Kidney (tissue), 14 donors: Measurements from ENCODE around the gene ZNF543. TPM values are rescaled to one million over a fixed set of nuclear protein-coding genes. Genes with fewer than 3 reads are reported as not detected.

ENCODE experiments used
- DNase-seq, 5 donors: peaks; one replicate each; pipeline ENCODE4 v3.0.0-alpha.2; 2013 to 2020
- FAIRE-seq: peaks from 2 replicates; lab custom pipeline; 2012; peaks lifted over from hg19 to GRCh38; lab: Jason Lieb, UNC
- H3K27ac ChIP-seq, 2 donors: one replicate each; pipeline ENCODE4 v1.7.0; 2013; ENCODE audit warnings: low read depth in 2 of 2, low read length in 2 of 2, inconsistent platforms in 1 of 2
- H3K27me3 ChIP-seq: one replicate; pipeline ENCODE4 v1.7.1; 2013; ENCODE audit warnings: low read length, inconsistent platforms; ENCODE audit not compliant: control insufficient read depth, insufficient read depth
- H3K36me3 ChIP-seq, 3 donors: one replicate each; pipeline versions ENCODE4 v1.7.0 to v1.7.1; 2013; ENCODE audit warnings: low read length in 3 of 3, control low read depth in 1 of 3, inconsistent platforms in 1 of 3; ENCODE audit not compliant: insufficient read depth in 3 of 3, control insufficient read depth in 2 of 3
- H3K4me1 ChIP-seq, 3 donors: one replicate each; pipeline versions ENCODE4 v1.7.0 to v1.7.1; 2013; ENCODE audit warnings: low read length in 3 of 3, inconsistent platforms in 1 of 3, low read depth in 1 of 3; ENCODE audit not compliant: control insufficient read depth in 2 of 3, insufficient read depth in 2 of 3
- H3K4me3 ChIP-seq, 3 donors: one replicate each; pipeline versions ENCODE4 v1.7.0 to v1.8.1; 2013; ENCODE audit warnings: low read length in 3 of 3, control low read depth in 1 of 3, inconsistent platforms in 1 of 3
- H3K9ac ChIP-seq, 3 donors: one replicate each; pipeline versions ENCODE4 v1.7.0 to v1.7.1; 2013; ENCODE audit warnings: low read length in 3 of 3, control low read depth in 1 of 3, inconsistent platforms in 1 of 3
- H3K9me3 ChIP-seq, 3 donors: one replicate each; pipeline versions ENCODE4 v1.7.0 to v1.7.1; 2013; ENCODE audit warnings: low read length in 3 of 3, control low read depth in 1 of 3, inconsistent platforms in 1 of 3; ENCODE audit not compliant: control insufficient read depth in 2 of 3, insufficient read depth in 1 of 3
- intact Hi-C: fragments of 100-400 bp; cut with DNase I; formaldehyde crosslinking; loops from one replicate; pipeline ENCODE4 v1.11.1; 2022
- polyA plus RNA-seq: library from polyadenylated mRNA; stranded (reverse); fragments of 350-450 nt; fragmentation: Illumina TruSeq; extraction: RNeasy Lipid Tissue Mini Kit (QIAGEN cat#74804); gene quantifications from one replicate; pipeline ENCODE4 v1.2.3, GENCODE V29; 2014; ENCODE audit warnings: low read depth, low replicate concordance; ENCODE audit not compliant: insufficient read depth
- total RNA-seq: library from RNA; stranded (reverse); fragmentation: NEBNext Ultra II Directional; extraction: Animal tissue kit (Norgen Biotek cat#: 25700); gene quantifications from one replicate; pipeline ENCODE4 v1.2.1, GENCODE V29; 2021
- TF ChIP-seq, protein P1 (sequence below): IDR thresholded peaks from 3 replicates; pipeline ENCODE4 v1.5.1; 2012; ENCODE audit warnings: mild to moderate bottlenecking, moderate library complexity, borderline replicate concordance; ENCODE audit not compliant: insufficient read depth; ENCODE audit errors: extremely low read depth
- donor health status: control.
- donor health status: control.
- donor health status: control.
- donor health status: control.
- donor health status: control.
- donor health status: DM: yes; HTN: yes; CAD: no.
- donor health status: Normal renal cell carcinoma (clear cell type).

Gene ZNF543
- total and polyA plus RNA-seq, 2 donors from 2014 or later = 1.3 to 10.2 TPM

DNA sequence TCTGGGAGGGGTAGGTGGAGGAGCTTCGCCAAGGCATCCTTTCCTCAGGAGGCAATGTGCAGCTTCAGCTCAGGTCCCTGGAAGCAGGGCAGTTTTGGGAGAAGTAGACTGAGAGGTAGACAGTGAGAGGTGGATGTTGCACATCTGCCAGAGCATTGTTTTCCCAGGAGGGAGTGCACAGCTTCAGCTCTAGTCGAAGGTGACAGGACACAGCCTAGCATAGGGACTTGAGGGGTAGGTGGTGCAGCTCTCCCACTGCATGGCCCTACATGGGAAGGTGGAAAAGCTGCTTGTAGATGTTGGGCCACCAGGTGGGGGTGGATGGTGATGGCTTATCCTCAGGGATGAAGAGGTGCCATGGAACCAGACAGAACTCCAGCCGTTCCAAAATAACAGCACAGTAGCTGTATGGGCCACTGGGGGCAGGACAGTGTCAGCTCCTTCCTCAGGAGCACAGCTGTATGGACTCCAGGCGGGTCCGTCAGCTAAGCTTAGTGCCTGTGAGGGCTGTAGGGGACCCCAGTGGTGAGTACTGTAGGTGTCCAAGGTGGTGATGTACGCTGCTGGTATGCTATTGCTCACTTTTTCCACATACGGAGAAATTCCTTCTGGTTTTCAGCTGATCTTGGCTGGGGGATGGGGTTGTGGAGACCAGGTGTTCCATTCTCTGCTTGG is 17.4 kb upstream of the ZNF543 start:
- TF ChIP-seq, protein P1, sequence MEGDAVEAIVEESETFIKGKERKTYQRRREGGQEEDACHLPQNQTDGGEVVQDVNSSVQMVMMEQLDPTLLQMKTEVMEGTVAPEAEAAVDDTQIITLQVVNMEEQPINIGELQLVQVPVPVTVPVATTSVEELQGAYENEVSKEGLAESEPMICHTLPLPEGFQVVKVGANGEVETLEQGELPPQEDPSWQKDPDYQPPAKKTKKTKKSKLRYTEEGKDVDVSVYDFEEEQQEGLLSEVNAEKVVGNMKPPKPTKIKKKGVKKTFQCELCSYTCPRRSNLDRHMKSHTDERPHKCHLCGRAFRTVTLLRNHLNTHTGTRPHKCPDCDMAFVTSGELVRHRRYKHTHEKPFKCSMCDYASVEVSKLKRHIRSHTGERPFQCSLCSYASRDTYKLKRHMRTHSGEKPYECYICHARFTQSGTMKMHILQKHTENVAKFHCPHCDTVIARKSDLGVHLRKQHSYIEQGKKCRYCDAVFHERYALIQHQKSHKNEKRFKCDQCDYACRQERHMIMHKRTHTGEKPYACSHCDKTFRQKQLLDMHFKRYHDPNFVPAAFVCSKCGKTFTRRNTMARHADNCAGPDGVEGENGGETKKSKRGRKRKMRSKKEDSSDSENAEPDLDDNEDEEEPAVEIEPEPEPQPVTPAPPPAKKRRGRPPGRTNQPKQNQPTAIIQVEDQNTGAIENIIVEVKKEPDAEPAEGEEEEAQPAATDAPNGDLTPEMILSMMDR = no peak
- no peak overlapping the region for H3K9ac ChIP-seq
- no peak for DNase-seq
- no peak for FAIRE-seq
- peaks cover 0 to 2% (median 0%) of the 10 kb centered on the region in 3 donors for H3K36me3 ChIP-seq
- H3K4me3 ChIP-seq = no peak overlapping the region
- intact Hi-C loops = no loop called here
- no peaks in the 10 kb centered on the region for H3K27me3 ChIP-seq
- no peaks in the 10 kb centered on the region for H3K9me3 ChIP-seq
- no peak overlapping the region for H3K27ac ChIP-seq
- peaks cover 0 to 2% (median 0%) of the 10 kb centered on the region in 3 donors for H3K4me1 ChIP-seq

DNA sequence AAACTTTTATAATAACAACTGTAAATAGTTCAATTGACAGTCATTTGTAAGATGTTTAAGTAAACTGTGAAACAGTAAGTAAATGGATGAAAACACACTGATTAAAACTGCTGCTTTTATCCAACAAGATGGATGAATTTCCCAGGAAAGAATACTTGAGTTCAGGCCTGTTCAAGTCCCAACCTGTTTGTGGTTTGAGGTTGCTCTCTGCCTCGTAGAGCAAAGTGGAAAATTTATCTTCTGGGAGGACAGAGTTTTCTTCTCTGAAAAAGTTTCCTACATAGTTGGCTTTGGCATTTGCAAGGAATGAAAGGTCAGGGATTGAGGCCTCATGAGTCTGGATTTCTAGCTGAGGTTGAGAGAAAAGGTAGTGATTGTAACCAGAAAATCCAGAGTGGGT is 15.2 kb upstream of the ZNF543 start:
- no peaks in the 10 kb centered on the region for H3K36me3 ChIP-seq
- TF ChIP-seq, protein P1 = no peak

DNA sequence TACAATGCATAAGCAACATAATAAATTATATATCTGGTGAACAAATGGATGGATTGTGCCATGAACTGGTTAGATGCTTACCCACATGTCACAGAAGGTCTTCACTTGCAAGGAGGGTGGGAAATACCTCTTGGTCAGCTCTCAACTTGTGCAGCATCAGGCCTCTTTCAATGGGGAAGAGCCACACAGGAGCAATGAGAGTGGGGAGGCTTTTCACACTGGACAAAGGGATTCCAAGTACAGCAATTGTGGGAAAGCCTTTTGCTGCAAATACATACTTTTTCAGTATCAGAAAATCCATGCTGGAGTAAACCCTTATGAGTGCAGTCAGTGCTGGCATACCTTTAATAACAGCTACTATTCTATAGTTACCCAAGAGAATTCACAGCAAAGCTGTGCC is 11.8 kb upstream of the ZNF543 start:
- H3K4me1 ChIP-seq = no peaks in the 10 kb centered on the region
- no peaks in the 10 kb centered on the region for H3K9me3 ChIP-seq
- no peak overlapping the region for H3K9ac ChIP-seq
- H3K36me3 ChIP-seq = no peaks in the 10 kb centered on the region
- H3K27me3 ChIP-seq = no peaks in the 10 kb centered on the region
- no peak for DNase-seq
- no peak overlapping the region for H3K27ac ChIP-seq
- FAIRE-seq = no peak
- TF ChIP-seq, protein P1 = no peak
- no peak overlapping the region for H3K4me3 ChIP-seq
- intact Hi-C loops = no loop called here

More for the DNA sequence above, 15.2 kb upstream of the ZNF543 start:
- no peak overlapping the region for H3K9ac ChIP-seq
- no peak for DNase-seq
- H3K9me3 ChIP-seq = no peaks in the 10 kb centered on the region
- no peak overlapping the region for H3K4me3 ChIP-seq
- peaks cover 0 to 2% (median 0%) of the 10 kb centered on the region in 3 donors for H3K4me1 ChIP-seq
- no peaks in the 10 kb centered on the region for H3K27me3 ChIP-seq
- no peak overlapping the region for H3K27ac ChIP-seq
- FAIRE-seq = no peak
- intact Hi-C loops = no loop called here
